Prostate gland (tissue), 2 donors: ENCODE measurements around the gene PIGK.

Experiments
- POLR2AphosphoS5 ChIP-seq: sonication (generic); formaldehyde crosslinking; IDR thresholded peaks from one replicate; pipeline ENCODE4 v1.6.1; 2017; ENCODE audit warnings: antibody characterized with exemption
- TF ChIP-seq, protein P1 (sequence below), 4 experiments: fragments of 200-600 bp in 2 of 4; fragments of 450-650 bp in 2 of 4; sonication (generic) in 2 of 4; IDR thresholded peaks; 1 replicate in 3 of 4; 2 replicates in 1 of 4; pipeline ENCODE4 v1.5.1; 2016 to 2019; ENCODE audit warnings: antibody characterized with exemption in 4 of 4, mild to moderate bottlenecking in 2 of 4, moderate library complexity in 2 of 4

GRCh38 chr1:77126307-77126706 lies 92.9 kb downstream of the PIGK start:
- TF ChIP-seq, protein P1, sequence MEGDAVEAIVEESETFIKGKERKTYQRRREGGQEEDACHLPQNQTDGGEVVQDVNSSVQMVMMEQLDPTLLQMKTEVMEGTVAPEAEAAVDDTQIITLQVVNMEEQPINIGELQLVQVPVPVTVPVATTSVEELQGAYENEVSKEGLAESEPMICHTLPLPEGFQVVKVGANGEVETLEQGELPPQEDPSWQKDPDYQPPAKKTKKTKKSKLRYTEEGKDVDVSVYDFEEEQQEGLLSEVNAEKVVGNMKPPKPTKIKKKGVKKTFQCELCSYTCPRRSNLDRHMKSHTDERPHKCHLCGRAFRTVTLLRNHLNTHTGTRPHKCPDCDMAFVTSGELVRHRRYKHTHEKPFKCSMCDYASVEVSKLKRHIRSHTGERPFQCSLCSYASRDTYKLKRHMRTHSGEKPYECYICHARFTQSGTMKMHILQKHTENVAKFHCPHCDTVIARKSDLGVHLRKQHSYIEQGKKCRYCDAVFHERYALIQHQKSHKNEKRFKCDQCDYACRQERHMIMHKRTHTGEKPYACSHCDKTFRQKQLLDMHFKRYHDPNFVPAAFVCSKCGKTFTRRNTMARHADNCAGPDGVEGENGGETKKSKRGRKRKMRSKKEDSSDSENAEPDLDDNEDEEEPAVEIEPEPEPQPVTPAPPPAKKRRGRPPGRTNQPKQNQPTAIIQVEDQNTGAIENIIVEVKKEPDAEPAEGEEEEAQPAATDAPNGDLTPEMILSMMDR (IDR thresholded peaks at IDR 0.05), result peak in 3 of 4 experiments; percentile 23 to 63 (median 53)
- TF ChIP-seq POLR2AphosphoS5, result no peak
